Spinal cord (tissue), 10 donors: Measurements from ENCODE around the gene FAP. TPM values are rescaled to one million over a fixed set of nuclear protein-coding genes. Genes with fewer than 3 reads are reported as not detected.

ENCODE experiments used
- DNase-seq, 6 donors: peaks; one replicate each; pipeline versions ENCODE4 v3.0.0 to v3.0.0-alpha.2; 2013 to 2015; ENCODE audit warnings: low spot score in 6 of 6, low read depth in 4 of 6
- H3K27ac ChIP-seq: one replicate; pipeline ENCODE4 v1.5.1; 2013; ENCODE audit warnings: low read depth, low read length, control low read depth
- H3K27me3 ChIP-seq: one replicate; pipeline ENCODE4 v1.6.1; 2013; ENCODE audit warnings: low read length; ENCODE audit not compliant: control insufficient read depth, insufficient read depth
- H3K36me3 ChIP-seq: one replicate; pipeline ENCODE4 v1.6.1; 2013; ENCODE audit warnings: low read length; ENCODE audit not compliant: control insufficient read depth, insufficient read depth
- H3K4me1 ChIP-seq: one replicate; pipeline ENCODE4 v1.6.1; 2013; ENCODE audit warnings: low read length; ENCODE audit not compliant: control insufficient read depth, insufficient read depth
- H3K4me3 ChIP-seq: one replicate; pipeline ENCODE4 v1.5.1; 2013; ENCODE audit warnings: low read depth, low read length, control low read depth
- H3K9me3 ChIP-seq: one replicate; pipeline ENCODE4 v1.6.1; 2013; ENCODE audit warnings: low read length; ENCODE audit not compliant: control insufficient read depth, insufficient read depth
- WGBS: methylation state at CpG from one replicate; pipeline ENCODE4 v1.1.5; 2013; ENCODE audit warnings: missing lambda C conversion rate; ENCODE audit not compliant: insufficient coverage; 5-methylcytosine and 5-hydroxymethylcytosine counted together
- polyA plus RNA-seq, 2 donors: library from polyadenylated mRNA; unstranded; fragments of 120-200 nt; gene quantifications; one replicate each; pipeline ENCODE4 v1.2.1, GENCODE V29; 2013; ENCODE audit not compliant: insufficient read length in 2 of 2
- total RNA-seq, 2 donors: library from RNA; depleted of rRNA in 1 of 2; stranded (reverse); fragments of 120-200 nt in 1 of 2; fragments of >200 nt in 1 of 2; gene quantifications; one replicate each; pipeline versions ENCODE4 v1.2.3 to v1.2.4, GENCODE V29; 2013 to 2014
- donor health status: healthy.

The FAP gene
- total and polyA plus RNA-seq, 4 donors = 10.2 to 27.6 (median 17.3) TPM

- H3K36me3 ChIP-seq = no peaks in the 10 kb centered on the region
- no peaks in the 10 kb centered on the region for H3K9me3 ChIP-seq
- H3K4me3 ChIP-seq = no peak overlapping the region
- H3K4me1 ChIP-seq = no peaks in the 10 kb centered on the region
- DNase-seq = no peak
- no peaks in the 10 kb centered on the region for H3K27me3 ChIP-seq
- no peak overlapping the region for H3K27ac ChIP-seq
Measured at GRCh38 chr2:162226836-162227235, 16.4 kb downstream of the FAP start.

- Histone ChIP-seq H3K36me3 (no peaks in the 10 kb centered on the region), H3K4me1 (no peaks in the 10 kb centered on the region), H3K9me3 (no peaks in the 10 kb centered on the region), H3K27ac (no peak overlapping the region), H3K4me3 (no peak overlapping the region), H3K27me3 (no peaks in the 10 kb centered on the region)
- WGBS = 53% methylated on average over 8 of the region's 11 CpGs
- DNase-seq = peak in 2 of 6 donors; percentile 15 to 44
Measured at GRCh38 chr2:162221064-162221463, 22.2 kb downstream of the FAP start.

GRCh38 chr2:162220368-162220767 lies 22.9 kb downstream of the FAP start:
- no peaks in the 10 kb centered on the region for H3K9me3 ChIP-seq
- H3K27me3 ChIP-seq = no peaks in the 10 kb centered on the region
- DNase-seq = peak in 1 of 6 donors; percentile 68
- no peaks in the 10 kb centered on the region for H3K4me1 ChIP-seq
- no peak overlapping the region for H3K4me3 ChIP-seq
- H3K36me3 ChIP-seq = no peaks in the 10 kb centered on the region
- no peak overlapping the region for H3K27ac ChIP-seq
- no CpG with 5 or more reads among the region's 1 CpG for WGBS

GRCh38 chr2:162219426-162219825 lies 23.8 kb downstream of the FAP start:
- no peaks in the 10 kb centered on the region for H3K4me1 ChIP-seq
- no CpG with 5 or more reads among the region's 4 CpGs for WGBS
- no peak overlapping the region for H3K27ac ChIP-seq

GRCh38 chr2:162217598-162217997 lies 25.6 kb downstream of the FAP start:
- no CpG with 5 or more reads among the region's 1 CpG for WGBS
- no peaks in the 10 kb centered on the region for H3K9me3 ChIP-seq

More at GRCh38 chr2:162219426-162219825, 23.8 kb downstream of the FAP start:
- Histone ChIP-seq H3K36me3 (no peaks in the 10 kb centered on the region), H3K9me3 (no peaks in the 10 kb centered on the region), H3K4me3 (no peak overlapping the region), H3K27me3 (no peaks in the 10 kb centered on the region)
- DNase-seq = peak in 1 of 6 donors; percentile 77

GRCh38 chr2:162215162-162215561 lies 28.1 kb downstream of the FAP start:
- WGBS = 72% methylated on average over 2 of the region's 3 CpGs
- no peak for DNase-seq
- Histone ChIP-seq H3K36me3 (no peaks in the 10 kb centered on the region), H3K27me3 (no peaks in the 10 kb centered on the region), H3K27ac (no peak overlapping the region), H3K9me3 (no peaks in the 10 kb centered on the region), H3K4me3 (no peak overlapping the region), H3K4me1 (no peaks in the 10 kb centered on the region)

More at GRCh38 chr2:162217598-162217997, 25.6 kb downstream of the FAP start:
- Histone ChIP-seq H3K27me3 (no peaks in the 10 kb centered on the region), H3K4me1 (no peaks in the 10 kb centered on the region), H3K27ac (no peak overlapping the region), H3K4me3 (no peak overlapping the region), H3K36me3 (no peaks in the 10 kb centered on the region)
- no peak for DNase-seq

GRCh38 chr2:162212366-162212765 lies 30.9 kb downstream of the FAP start:
- no peaks in the 10 kb centered on the region for H3K4me1 ChIP-seq
- no peak overlapping the region for H3K27ac ChIP-seq
- H3K36me3 ChIP-seq = no peaks in the 10 kb centered on the region
- H3K4me3 ChIP-seq = no peak overlapping the region
- no peaks in the 10 kb centered on the region for H3K27me3 ChIP-seq
- no peaks in the 10 kb centered on the region for H3K9me3 ChIP-seq
- no peak for DNase-seq
- WGBS = no CpG with 5 or more reads among the region's 2 CpGs

GRCh38 chr2:162211732-162212131 lies 31.5 kb downstream of the FAP start:
- no CpG with 5 or more reads among the region's 3 CpGs for WGBS
- H3K27ac ChIP-seq = no peak overlapping the region
- no peak for DNase-seq
- no peaks in the 10 kb centered on the region for H3K36me3 ChIP-seq
- H3K4me3 ChIP-seq = no peak overlapping the region
- no peaks in the 10 kb centered on the region for H3K4me1 ChIP-seq
- no peaks in the 10 kb centered on the region for H3K27me3 ChIP-seq
- H3K9me3 ChIP-seq = no peaks in the 10 kb centered on the region

- H3K4me3 ChIP-seq = no peak overlapping the region
- H3K9me3 ChIP-seq = no peaks in the 10 kb centered on the region
- no peaks in the 10 kb centered on the region for H3K4me1 ChIP-seq
- no peak for DNase-seq
- H3K36me3 ChIP-seq = no peaks in the 10 kb centered on the region
- H3K27ac ChIP-seq = no peak overlapping the region
- no peaks in the 10 kb centered on the region for H3K27me3 ChIP-seq
Measured at GRCh38 chr2:162210385-162210784, 32.9 kb downstream of the FAP start.

- no peaks in the 10 kb centered on the region for H3K9me3 ChIP-seq
- H3K4me1 ChIP-seq = no peaks in the 10 kb centered on the region
- DNase-seq = no peak
- no peaks in the 10 kb centered on the region for H3K36me3 ChIP-seq
- H3K27ac ChIP-seq = no peak overlapping the region
- no peak overlapping the region for H3K4me3 ChIP-seq
- no peaks in the 10 kb centered on the region for H3K27me3 ChIP-seq
Measured at GRCh38 chr2:162202203-162202602, 41.0 kb downstream of the FAP start.
